Right lobe of liver (tissue), 4 donors: Measurements from ENCODE around the gene CORO6.

Experiments used
- CTCF ChIP-seq, 4 donors: fragments of 200-600 bp in 3 of 4; fragments of 450-650 bp in 1 of 4; IDR thresholded peaks; one replicate each; pipeline versions ENCODE4 v1.5.1 to v1.8.0; 2016 to 2022; ENCODE audit warnings: antibody characterized with exemption in 4 of 4, mild to moderate bottlenecking in 2 of 4
- POLR2A ChIP-seq: fragments of 450-650 bp; IDR thresholded peaks from one replicate; pipeline ENCODE4 v1.6.1; 2017; ENCODE audit warnings: antibody characterized with exemption, mild to moderate bottlenecking
- donor health status: DM: no; HTN: no; CAD: no.
- donor health status: DM: no; HTN: no; CAD: no.
- donor health status: DM: no; HTN: yes; CAD: no.

GRCh38 chr17:29649359-29649758 lies 26.6 kb upstream of the CORO6 start:
- TF ChIP-seq CTCF (IDR thresholded peaks at IDR 0.05) (no peak), POLR2A (no peak)
